ENCODE measurements around the gene POLD3.

POLD3 gene

GRCh38 chr11:74691755-74692154 is 99.4 kb downstream of the POLD3 start:
- DNase-seq (ENCODE audit: low read depth), result peak; percentile 24
